NCI-H146 (cell line): ENCODE results near the gene PLEKHG1.

Experiments
- DNase-seq: peaks from one replicate; lab custom pipeline; 2025; lab: John Stamatoyannopoulos, UW

Gene PLEKHG1

DNA sequence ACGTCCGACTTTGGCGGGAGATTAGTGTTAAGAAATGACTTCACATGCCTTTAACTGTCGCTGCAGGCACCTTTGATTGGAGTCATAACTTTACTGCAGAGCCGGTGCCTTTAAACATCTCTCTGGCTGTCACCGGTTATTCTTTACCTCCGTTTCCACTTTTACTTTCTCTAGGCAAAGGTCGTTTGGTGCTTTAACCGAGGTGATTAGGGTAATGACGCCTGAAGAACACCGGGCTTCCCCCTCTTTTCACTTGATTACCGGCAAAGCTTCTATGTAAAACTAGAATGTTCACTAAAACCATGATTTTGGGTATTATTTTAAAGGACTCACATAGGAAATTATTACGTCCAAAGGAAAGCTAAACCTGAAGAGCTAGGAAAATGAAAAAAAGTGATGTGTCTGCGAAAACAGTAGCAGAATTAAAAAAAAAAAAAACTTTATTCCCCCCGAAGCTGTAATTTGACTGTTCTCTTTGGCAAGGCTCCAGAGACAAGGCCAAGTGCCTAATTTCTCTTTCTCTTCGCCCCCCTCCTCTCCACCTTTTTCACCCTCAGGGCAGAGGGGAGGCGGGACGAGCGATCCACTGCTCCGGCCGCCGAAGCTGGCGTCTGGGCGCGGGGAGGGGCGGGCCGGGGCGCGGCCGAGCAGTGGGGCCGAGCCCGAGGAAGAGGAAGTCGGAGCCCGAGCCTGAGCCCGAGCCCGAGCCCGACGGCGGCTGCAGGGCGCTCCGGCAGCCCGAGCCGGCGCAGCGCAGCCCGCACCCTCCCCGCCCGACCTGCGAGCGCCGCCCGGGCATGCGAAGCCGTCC lies at the start of gene PLEKHG1:
PLEKHG1 (plus strand) TSS at position 687 of the 811 bp plus-strand sequence. CDS start 133,797 bp downstream, outside the sequence.
- peak; percentile 91 for DNase-seq

- no peak for DNase-seq
Measured at GRCh38 chr6:150550244-150550643, 49.4 kb upstream of the PLEKHG1 start.

DNA sequence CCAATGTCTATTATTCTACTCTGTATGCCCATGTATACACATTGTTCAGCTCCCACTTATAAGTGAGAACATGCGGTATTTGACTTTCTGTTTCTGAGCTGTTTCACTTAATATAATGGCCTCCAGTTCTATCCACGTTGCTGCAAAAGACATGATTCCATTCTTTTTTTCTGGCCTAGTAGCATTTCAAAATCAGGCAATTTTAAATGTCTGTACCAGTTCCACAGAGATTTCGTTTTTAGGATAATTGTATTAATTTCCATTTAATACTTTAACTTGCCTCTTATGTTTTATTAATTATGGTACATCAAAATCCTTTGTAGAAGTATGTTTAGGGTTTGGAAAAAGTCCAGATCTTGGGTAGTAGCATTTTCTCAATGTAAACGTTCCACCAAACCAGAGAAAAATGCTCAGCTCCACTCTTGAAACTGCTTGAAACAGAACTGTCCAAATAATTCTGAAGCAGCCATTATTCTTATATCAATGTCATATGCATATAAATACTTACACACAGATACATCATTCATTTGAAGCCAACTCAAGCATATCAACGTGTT lies 42.6 kb upstream of the PLEKHG1 start:
- DNase-seq: no peak

- DNase-seq: no peak
Measured at GRCh38 chr6:150560004-150560883, 39.4 kb upstream of the PLEKHG1 start.

GRCh38 chr6:150560884-150561219 lies 38.8 kb upstream of the PLEKHG1 start:
- DNase-seq: no peak

DNA sequence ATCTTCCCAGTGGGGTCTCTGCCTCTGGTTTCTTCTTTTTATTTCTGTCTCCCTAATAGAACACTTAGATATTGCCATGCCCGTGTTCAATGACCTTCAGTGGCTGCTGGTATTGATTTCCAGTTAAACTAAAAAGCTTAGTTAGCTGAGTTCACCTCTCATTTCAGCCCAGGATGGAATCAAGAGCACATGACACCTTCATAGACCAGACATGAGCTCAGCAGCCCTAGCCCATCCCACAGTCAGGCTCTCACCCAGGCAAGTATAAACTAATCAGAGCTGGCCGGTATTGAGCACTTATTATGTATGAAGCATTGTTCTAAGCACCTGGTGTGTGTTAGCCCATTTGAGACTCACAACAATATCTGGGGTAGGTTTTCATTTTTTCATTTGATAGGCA lies 33.7 kb upstream of the PLEKHG1 start:
- peak; percentile 33 for DNase-seq

GRCh38 chr6:150566486-150566885 lies 33.2 kb upstream of the PLEKHG1 start:
- no peak for DNase-seq

DNA sequence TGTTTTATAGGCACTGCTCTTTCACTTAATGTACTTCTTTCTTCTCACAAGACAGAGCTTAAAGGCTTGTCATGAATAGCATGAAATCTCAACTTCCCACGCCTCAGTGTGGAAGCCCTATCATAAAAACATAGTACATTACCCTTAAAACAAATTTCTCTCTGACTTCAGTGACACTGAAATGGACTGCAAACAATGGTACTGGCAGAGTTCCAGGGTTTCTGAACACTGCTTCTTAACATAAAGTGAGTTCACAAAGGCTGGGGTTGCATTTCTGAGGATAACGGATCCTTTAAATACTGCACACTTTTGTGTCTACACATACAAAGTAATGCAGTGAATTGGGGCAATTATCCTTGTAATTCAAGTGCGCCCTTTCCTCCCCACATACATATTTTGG lies 32.3 kb upstream of the PLEKHG1 start:
- DNase-seq: peak; percentile 75

DNA sequence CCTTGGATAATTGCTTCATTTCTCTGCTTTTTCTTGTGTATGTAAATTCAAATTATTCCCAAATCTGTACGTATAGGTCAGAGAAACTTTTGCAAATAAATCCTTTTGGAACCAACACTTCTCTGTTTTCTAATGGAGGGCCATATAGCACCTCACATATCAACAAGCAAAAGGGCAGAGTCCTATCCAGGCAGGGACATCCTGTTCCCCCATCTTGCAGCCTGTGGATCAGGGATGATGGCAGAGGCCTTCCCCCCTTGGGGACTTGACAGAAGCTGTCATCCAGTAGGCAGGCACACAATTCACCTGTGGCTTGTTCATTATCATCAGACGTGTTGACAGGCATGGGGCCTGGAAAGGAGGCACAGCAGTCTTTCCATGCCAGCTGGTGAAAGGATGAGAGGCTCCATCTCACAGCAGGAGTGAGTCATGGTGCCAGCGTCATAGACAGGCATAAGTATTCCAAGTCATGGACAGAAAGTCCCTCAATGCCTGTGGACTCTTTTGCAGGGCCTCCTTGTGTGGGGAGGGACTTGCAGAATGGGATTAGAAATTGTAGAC lies 31.8 kb upstream of the PLEKHG1 start:
- DNase-seq: peak; percentile 59

- DNase-seq: no peak
Measured at GRCh38 chr6:150568560-150568959, 31.1 kb upstream of the PLEKHG1 start.

- DNase-seq: no peak
Measured at GRCh38 chr6:150569161-150569560, 30.5 kb upstream of the PLEKHG1 start.

- DNase-seq: peak; percentile 58
Measured at GRCh38 chr6:150573041-150573681, 26.5 kb upstream of the PLEKHG1 start.

DNA sequence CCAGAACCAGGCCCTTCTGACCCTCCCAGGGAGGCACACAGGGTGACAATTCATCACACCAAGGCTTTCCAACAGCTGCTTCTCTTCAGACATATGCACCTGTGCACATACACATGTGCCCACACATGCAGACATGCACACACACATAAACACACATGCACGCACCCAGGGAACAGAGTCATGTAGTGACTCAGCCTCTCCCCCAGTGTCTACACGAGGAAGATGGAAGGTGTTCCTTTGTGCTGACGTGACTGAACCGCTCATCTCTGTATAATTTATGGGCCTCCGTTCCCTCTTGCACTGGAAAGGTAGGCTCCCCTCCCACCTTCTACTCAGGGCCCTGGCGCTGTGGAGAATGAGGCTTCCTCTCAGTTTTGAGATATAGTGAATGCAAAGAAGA lies 23.8 kb upstream of the PLEKHG1 start:
- no peak for DNase-seq

- no peak for DNase-seq
Measured at GRCh38 chr6:150576651-150577226, 22.9 kb upstream of the PLEKHG1 start.

DNA sequence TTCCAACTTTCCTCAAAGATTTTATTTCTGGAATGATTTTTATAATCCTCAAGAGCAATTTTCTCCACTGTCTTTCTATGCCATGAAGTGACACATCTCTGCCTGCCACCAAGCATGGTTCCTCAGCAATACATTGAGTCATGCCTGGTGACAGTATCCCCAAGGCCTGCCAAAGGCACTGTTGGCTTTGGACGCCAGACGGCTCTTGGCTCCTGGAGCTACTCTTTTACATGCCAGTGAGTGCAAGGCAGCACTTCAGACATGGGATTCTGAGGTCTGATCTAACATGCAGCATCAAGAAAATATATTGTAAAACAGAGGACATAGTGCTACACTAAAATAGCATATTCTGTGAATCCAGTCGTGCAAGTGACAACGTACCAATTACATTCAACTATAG lies 20.1 kb upstream of the PLEKHG1 start:
- no peak for DNase-seq

- no peak for DNase-seq
Measured at GRCh38 chr6:150580489-150580888, 19.2 kb upstream of the PLEKHG1 start.

GRCh38 chr6:150584065-150584464 lies 15.6 kb upstream of the PLEKHG1 start:
- DNase-seq: no peak

DNA sequence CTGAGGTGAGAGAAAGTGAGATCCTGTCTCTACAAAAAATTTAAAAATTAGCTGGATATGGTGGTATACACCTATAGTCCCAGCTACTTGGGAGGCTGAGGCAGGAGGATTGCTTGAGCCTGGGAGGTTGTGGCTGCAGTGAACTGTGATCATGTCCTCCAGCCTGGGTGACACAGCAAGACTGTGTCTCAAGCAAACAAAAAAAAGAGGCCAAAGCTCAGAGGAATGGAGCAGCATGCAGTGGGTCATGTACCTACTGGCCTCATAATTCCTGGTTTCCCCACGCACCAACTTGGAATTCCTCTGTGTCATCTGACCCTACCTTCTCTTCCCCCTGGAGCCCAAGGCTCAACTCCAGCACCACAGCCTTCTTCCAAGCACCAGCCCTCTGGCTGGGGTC lies 15.1 kb upstream of the PLEKHG1 start:
- DNase-seq: no peak

GRCh38 chr6:150586850-150587359 lies 12.8 kb upstream of the PLEKHG1 start:
- DNase-seq: no peak

DNA sequence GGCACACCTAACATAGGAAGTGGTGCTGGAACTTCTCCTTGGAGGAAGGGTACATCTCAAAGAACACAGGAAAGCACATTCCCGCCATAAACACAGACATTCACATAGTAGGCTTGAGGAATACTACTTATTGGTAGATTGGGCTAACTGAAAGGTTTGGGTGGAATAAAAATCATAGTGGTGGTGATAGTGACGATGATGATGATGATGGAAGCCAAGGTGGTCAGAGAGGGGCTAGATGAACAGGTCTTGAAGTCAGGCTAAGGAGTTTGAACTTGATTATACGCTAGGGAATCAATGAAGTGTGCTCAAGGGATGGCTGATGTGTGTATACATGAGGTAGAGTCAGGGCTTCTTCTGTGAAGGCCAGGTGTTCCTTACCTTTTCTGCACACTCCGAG lies 12.0 kb upstream of the PLEKHG1 start:
- no peak for DNase-seq

DNA sequence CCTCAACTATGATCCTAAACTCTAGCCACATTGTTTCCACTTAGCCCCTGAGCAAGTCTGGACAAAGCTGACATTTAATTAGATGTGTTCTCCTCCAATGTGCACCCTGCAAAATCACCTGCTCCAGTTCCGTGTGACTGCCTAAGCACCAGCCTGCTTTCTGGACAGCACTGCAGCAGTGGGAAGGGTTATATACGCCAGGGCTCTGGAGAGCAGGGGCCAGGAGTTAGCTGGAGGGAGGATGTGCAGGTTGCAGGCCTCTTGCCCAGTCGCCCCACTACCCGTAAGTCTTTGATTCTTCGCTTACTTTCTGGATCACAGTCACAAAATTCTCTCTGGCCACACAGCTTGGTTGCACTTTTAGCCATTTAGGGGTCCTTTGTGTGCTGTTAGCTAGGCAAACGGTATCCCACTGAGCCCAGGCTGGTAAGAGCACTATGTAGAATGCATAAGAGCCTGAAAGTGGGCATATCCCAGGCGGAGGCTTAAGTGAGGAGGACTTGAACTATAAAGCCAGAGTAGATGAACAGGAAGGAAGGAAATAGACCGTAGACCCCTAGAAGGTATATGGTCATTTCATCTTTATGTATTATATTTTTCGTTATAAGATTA lies 10.7 kb upstream of the PLEKHG1 start:
- DNase-seq: peak; percentile 78
